Liver (tissue), 9 donors: Measurements from ENCODE around the gene MYO1B. TPM values are rescaled to one million over a fixed set of nuclear protein-coding genes. Genes with fewer than 3 reads are reported as not detected.

Experiments
- DNase-seq: peaks from one replicate; pipeline ENCODE4 v3.0.0-alpha.2; 2017; ENCODE audit warnings: low spot score
- H3K27ac ChIP-seq, 2 donors: one replicate each; pipeline ENCODE4 v1.7.0; 2013; ENCODE audit warnings: inconsistent platforms in 2 of 2, low read length in 2 of 2, control low read depth in 1 of 2, low read depth in 1 of 2, mild to moderate bottlenecking in 1 of 2
- H3K27me3 ChIP-seq, 4 donors: one replicate each; pipeline versions ENCODE4 v1.6.1 to v1.7.0; 2013; ENCODE audit warnings: low read length in 3 of 4, inconsistent platforms in 1 of 4, mild to moderate bottlenecking in 1 of 4, moderate library complexity in 1 of 4; ENCODE audit not compliant: control insufficient read depth in 4 of 4, insufficient read depth in 4 of 4
- H3K36me3 ChIP-seq, 4 donors: one replicate each; pipeline versions ENCODE4 v1.6.1 to v1.7.0; 2013; ENCODE audit warnings: low read length in 3 of 4, mild to moderate bottlenecking in 3 of 4, low read depth in 1 of 4, moderate library complexity in 1 of 4; ENCODE audit not compliant: control insufficient read depth in 4 of 4, insufficient read depth in 3 of 4
- H3K4me1 ChIP-seq, 4 donors: one replicate each; pipeline versions ENCODE4 v1.6.1 to v1.7.0; 2013; ENCODE audit warnings: low read length in 3 of 4, mild to moderate bottlenecking in 3 of 4, moderate library complexity in 1 of 4; ENCODE audit not compliant: control insufficient read depth in 4 of 4, insufficient read depth in 4 of 4
- H3K4me3 ChIP-seq, 3 donors: one replicate each; pipeline versions ENCODE4 v1.6.1 to v1.7.0; 2013; ENCODE audit warnings: low read length in 3 of 3, control low read depth in 1 of 3, low read depth in 1 of 3, mild to moderate bottlenecking in 1 of 3
- H3K9ac ChIP-seq, 2 donors: one replicate each; pipeline ENCODE4 v1.7.0; 2013; ENCODE audit warnings: low read length in 2 of 2, mild to moderate bottlenecking in 2 of 2, moderate library complexity in 2 of 2, control low read depth in 1 of 2, low read depth in 1 of 2
- H3K9me3 ChIP-seq, 4 donors: one replicate each; pipeline versions ENCODE4 v1.6.1 to v1.7.0; 2013; ENCODE audit warnings: low read length in 3 of 4; ENCODE audit not compliant: control insufficient read depth in 4 of 4
- EGR1 ChIP-seq, 2 donors: IDR thresholded peaks; 2 replicates each; pipeline ENCODE4 v1.6.1; 2016 to 2018; ENCODE audit warnings: antibody characterized with exemption in 2 of 2, low read depth in 2 of 2
- FOXA1 ChIP-seq: IDR thresholded peaks from 2 replicates; pipeline ENCODE4 v1.6.1; 2016; ENCODE audit warnings: antibody characterized with exemption
- FOXA2 ChIP-seq: IDR thresholded peaks from 2 replicates; pipeline ENCODE4 v1.6.1; 2016; ENCODE audit warnings: antibody characterized with exemption
- GABPA ChIP-seq, 2 donors: IDR thresholded peaks in 1 of 2; conservative IDR thresholded peaks in 1 of 2; 2 replicates each; pipeline ENCODE4 v1.6.1; 2016; ENCODE audit warnings: antibody characterized with exemption in 2 of 2, mild to moderate bottlenecking in 1 of 2, moderate library complexity in 1 of 2
- HNF4A ChIP-seq, 2 donors: conservative IDR thresholded peaks; 2 replicates each; pipeline ENCODE4 v1.6.1; 2016; ENCODE audit warnings: antibody characterized with exemption in 2 of 2, mild to moderate bottlenecking in 2 of 2
- HNF4G ChIP-seq: IDR thresholded peaks from 2 replicates; pipeline ENCODE4 v1.6.1; 2016; ENCODE audit warnings: antibody characterized with exemption
- JUND ChIP-seq, 2 donors: IDR thresholded peaks; 2 replicates each; pipeline ENCODE4 v1.6.1; 2016; ENCODE audit warnings: antibody characterized with exemption in 2 of 2
- NR2F2 ChIP-seq: IDR thresholded peaks from 2 replicates; pipeline ENCODE4 v1.6.1; 2016; ENCODE audit warnings: antibody characterized with exemption
- RAD21 ChIP-seq, 2 donors: IDR thresholded peaks; 2 replicates each; pipeline ENCODE4 v1.6.1; 2016; ENCODE audit warnings: antibody characterized with exemption in 2 of 2, mild to moderate bottlenecking in 2 of 2
- RXRA ChIP-seq, 2 donors: IDR thresholded peaks; 2 replicates each; pipeline ENCODE4 v1.6.1; 2017 to 2018; ENCODE audit warnings: antibody characterized with exemption in 2 of 2, mild to moderate bottlenecking in 1 of 2
- SP1 ChIP-seq: IDR thresholded peaks from 2 replicates; pipeline ENCODE4 v1.6.1; 2018; ENCODE audit warnings: antibody characterized with exemption, mild to moderate bottlenecking
- TAF1 ChIP-seq: conservative IDR thresholded peaks from 2 replicates; pipeline ENCODE4 v1.6.1; 2016; ENCODE audit warnings: antibody characterized with exemption, mild to moderate bottlenecking
- YY1 ChIP-seq: IDR thresholded peaks from 2 replicates; pipeline ENCODE4 v1.6.1; 2016; ENCODE audit warnings: antibody characterized with exemption, mild to moderate bottlenecking
- WGBS: extraction: QIAGEN DNeasy Blood & Tissue Kit; methylation state at CpG from one replicate; pipeline ENCODE4 v1.1.7; 2013; 5-methylcytosine and 5-hydroxymethylcytosine counted together
- polyA plus RNA-seq, 2 donors: library from polyadenylated mRNA; stranded (reverse) in 1 of 2; unstranded in 1 of 2; fragments of 200-250 nt in 1 of 2; fragments of >200 nt in 1 of 2; fragmentation: Nextera tagmentation in 1 of 2; extraction: Ambion mirVana in 1 of 2; gene quantifications; one replicate each; pipeline versions ENCODE4 v1.2.1 to v1.2.3, GENCODE V29; 2013 to 2015
- total RNA-seq, 2 donors: library from RNA; depleted of rRNA; stranded (reverse); fragments of >200 nt; gene quantifications; one replicate each; pipeline ENCODE4 v1.2.3, GENCODE V29; 2014
- TF ChIP-seq, protein P1 (sequence below): IDR thresholded peaks from 2 replicates; pipeline ENCODE4 v1.6.1; 2016; ENCODE audit warnings: antibody characterized with exemption
- TF ChIP-seq, protein P2 (sequence below): fragments of 150-350 bp; IDR thresholded peaks from 2 replicates; pipeline ENCODE4 v1.5.1; 2017; ENCODE audit warnings: improper control_type of control experiment, low read depth, low read length; ENCODE audit not compliant: missing input control
- TF ChIP-seq, protein P3 (sequence below): IDR thresholded peaks from 2 replicates; pipeline ENCODE4 v1.6.1; 2016; ENCODE audit warnings: antibody characterized with exemption
- TF ChIP-seq, protein P4 (sequence below): IDR thresholded peaks from 2 replicates; pipeline ENCODE4 v1.6.1; 2016; ENCODE audit warnings: antibody characterized with exemption
- donor health status: healthy.
- donor health status: healthy.
- donor health status: healthy.
- donor health status: healthy.
- donor health status: healthy.

The MYO1B gene
- total and polyA plus RNA-seq, 4 donors, result 66.5 to 434 (median 117) TPM

DNA sequence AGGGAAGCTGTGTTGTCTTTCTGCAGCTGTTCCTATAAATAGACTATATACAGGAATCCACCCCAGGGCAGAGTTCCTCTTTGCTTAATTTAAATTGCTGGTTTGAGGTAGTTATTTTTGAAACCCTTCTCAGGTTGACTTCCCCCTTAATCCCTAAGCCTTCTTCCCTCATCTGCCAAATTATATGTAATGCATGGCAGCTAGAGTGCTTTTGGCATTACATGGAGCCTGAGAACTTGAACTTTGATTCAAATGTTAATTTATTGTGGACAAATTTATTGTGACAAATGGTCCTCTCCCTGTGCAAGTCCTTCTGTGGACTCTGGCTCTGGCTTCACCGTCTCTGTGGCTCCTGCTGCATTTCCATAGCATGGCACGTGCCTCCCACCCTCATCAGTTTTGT is 29.2 kb downstream of the MYO1B start:
- peaks cover 13 to 59% (median 40%) of the 10 kb centered on the region in 4 donors for H3K4me1 ChIP-seq
- no peak overlapping the region for H3K27ac ChIP-seq
- WGBS, result 39% methylated on average over 2 of the region's 2 CpGs
- TF ChIP-seq HNF4A (conservative IDR thresholded peaks at IDR 0.05) (peak; percentile 44 to 54), RXRA (IDR thresholded peaks at IDR 0.05) (peak in 1 of 2 donors; percentile 11), GABPA (IDR thresholded peaks at IDR 0.05 in 1 of 2, conservative IDR thresholded peaks at IDR 0.05 in 1 of 2) (no peak)
- H3K27me3 ChIP-seq, result no peaks in the 10 kb centered on the region
- H3K9me3 ChIP-seq, result no peaks in the 10 kb centered on the region
- H3K36me3 ChIP-seq, result peaks cover 0 to 11% (median 4%) of the 10 kb centered on the region in 4 donors
- DNase-seq, result no peak
- H3K9ac ChIP-seq, result no peak overlapping the region
- no peak overlapping the region for H3K4me3 ChIP-seq

DNA sequence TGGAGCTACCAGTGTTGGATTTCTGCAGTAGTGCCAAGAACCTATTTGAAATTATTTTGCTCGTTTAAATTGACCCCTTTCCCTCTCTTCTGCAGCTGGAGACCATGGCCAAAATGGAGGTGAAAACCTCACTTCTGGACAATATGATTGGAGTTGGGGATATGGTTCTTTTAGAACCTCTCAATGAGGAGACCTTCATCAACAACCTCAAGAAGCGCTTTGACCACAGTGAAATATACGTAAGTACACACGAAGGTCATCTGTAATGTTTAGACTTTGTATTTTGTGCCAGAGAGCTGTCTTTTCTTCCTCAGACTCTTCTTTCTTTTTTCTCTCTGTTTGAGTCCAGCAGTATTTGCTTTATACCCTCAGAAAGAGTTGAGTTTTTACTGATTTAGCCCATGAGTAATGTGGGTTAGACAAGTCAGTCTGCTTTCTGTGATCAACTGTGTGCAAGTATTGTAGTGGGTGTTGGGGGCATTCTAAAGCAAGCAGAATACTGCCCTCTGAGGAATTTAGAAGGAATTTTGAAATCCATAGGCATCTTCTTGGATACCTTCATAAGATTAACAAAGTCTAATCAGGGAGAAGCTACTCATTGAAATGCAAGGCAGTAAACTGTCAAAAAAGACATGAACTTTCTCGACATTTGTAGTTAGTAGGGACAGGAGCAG is 31.7 kb downstream of the MYO1B start:
- peaks cover 2 to 15% (median 6%) of the 10 kb centered on the region in 4 donors for H3K36me3 ChIP-seq
- no peaks in the 10 kb centered on the region for H3K9me3 ChIP-seq
- H3K4me3 ChIP-seq, result no peak overlapping the region
- H3K9ac ChIP-seq, result no peak overlapping the region
- no peak for DNase-seq
- H3K27me3 ChIP-seq, result no peaks in the 10 kb centered on the region
- 81% methylated on average over 5 of the region's 5 CpGs for WGBS
- no peak overlapping the region for H3K27ac ChIP-seq
- H3K4me1 ChIP-seq, result peaks cover 27 to 60% (median 51%) of the 10 kb centered on the region in 4 donors
- TF ChIP-seq, protein P1, sequence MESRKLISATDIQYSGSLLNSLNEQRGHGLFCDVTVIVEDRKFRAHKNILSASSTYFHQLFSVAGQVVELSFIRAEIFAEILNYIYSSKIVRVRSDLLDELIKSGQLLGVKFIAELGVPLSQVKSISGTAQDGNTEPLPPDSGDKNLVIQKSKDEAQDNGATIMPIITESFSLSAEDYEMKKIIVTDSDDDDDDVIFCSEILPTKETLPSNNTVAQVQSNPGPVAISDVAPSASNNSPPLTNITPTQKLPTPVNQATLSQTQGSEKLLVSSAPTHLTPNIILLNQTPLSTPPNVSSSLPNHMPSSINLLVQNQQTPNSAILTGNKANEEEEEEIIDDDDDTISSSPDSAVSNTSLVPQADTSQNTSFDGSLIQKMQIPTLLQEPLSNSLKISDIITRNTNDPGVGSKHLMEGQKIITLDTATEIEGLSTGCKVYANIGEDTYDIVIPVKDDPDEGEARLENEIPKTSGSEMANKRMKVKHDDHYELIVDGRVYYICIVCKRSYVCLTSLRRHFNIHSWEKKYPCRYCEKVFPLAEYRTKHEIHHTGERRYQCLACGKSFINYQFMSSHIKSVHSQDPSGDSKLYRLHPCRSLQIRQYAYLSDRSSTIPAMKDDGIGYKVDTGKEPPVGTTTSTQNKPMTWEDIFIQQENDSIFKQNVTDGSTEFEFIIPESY, result no peak
- TF ChIP-seq RAD21 (IDR thresholded peaks at IDR 0.05) (no peak), HNF4A (conservative IDR thresholded peaks at IDR 0.05) (no peak), GABPA (IDR thresholded peaks at IDR 0.05 in 1 of 2, conservative IDR thresholded peaks at IDR 0.05 in 1 of 2) (no peak), HNF4G (no peak)

DNA sequence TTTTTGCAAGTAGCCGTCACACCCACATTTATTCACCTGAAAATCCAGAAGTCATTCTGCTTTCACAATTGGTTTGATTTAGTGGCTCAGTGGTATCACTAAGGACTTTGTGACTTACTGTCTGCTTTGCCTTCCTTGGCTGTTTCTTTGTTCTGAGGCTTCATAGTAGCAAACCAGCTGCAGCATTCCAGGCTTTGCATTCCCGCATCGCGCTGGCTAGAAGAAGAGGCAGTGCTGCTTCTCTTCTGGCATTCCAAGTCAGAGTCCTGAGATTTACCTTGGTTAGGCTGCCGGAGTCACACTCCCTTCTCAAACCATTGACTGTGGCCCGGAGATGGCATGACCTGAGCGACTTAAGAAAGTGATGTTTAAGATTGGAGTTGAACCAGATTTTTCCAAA is 35.1 kb downstream of the MYO1B start:
- H3K4me1 ChIP-seq, result peaks cover 19 to 43% (median 34%) of the 10 kb centered on the region in 4 donors
- peaks cover 2 to 18% (median 8%) of the 10 kb centered on the region in 4 donors for H3K36me3 ChIP-seq
- H3K9me3 ChIP-seq, result no peaks in the 10 kb centered on the region
- no peak overlapping the region for H3K27ac ChIP-seq
- TF ChIP-seq SP1 (no peak), HNF4A (conservative IDR thresholded peaks at IDR 0.05) (no peak), RXRA (IDR thresholded peaks at IDR 0.05) (no peak), TAF1 (no peak), FOXA1 (no peak), RAD21 (IDR thresholded peaks at IDR 0.05) (no peak), GABPA (IDR thresholded peaks at IDR 0.05 in 1 of 2, conservative IDR thresholded peaks at IDR 0.05 in 1 of 2) (no peak), FOXA2 (no peak), HNF4G (no peak), YY1 (no peak), JUND (IDR thresholded peaks at IDR 0.05) (no peak), NR2F2 (no peak), EGR1 (IDR thresholded peaks at IDR 0.05; ENCODE audit: low read depth in 2 of 2) (no peak)
- TF ChIP-seq, protein P1, result no peak
- TF ChIP-seq, protein P2, sequence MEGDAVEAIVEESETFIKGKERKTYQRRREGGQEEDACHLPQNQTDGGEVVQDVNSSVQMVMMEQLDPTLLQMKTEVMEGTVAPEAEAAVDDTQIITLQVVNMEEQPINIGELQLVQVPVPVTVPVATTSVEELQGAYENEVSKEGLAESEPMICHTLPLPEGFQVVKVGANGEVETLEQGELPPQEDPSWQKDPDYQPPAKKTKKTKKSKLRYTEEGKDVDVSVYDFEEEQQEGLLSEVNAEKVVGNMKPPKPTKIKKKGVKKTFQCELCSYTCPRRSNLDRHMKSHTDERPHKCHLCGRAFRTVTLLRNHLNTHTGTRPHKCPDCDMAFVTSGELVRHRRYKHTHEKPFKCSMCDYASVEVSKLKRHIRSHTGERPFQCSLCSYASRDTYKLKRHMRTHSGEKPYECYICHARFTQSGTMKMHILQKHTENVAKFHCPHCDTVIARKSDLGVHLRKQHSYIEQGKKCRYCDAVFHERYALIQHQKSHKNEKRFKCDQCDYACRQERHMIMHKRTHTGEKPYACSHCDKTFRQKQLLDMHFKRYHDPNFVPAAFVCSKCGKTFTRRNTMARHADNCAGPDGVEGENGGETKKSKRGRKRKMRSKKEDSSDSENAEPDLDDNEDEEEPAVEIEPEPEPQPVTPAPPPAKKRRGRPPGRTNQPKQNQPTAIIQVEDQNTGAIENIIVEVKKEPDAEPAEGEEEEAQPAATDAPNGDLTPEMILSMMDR, result no peak
- TF ChIP-seq, protein P3, sequence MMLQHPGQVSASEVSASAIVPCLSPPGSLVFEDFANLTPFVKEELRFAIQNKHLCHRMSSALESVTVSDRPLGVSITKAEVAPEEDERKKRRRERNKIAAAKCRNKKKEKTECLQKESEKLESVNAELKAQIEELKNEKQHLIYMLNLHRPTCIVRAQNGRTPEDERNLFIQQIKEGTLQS, result no peak
- TF ChIP-seq, protein P4, sequence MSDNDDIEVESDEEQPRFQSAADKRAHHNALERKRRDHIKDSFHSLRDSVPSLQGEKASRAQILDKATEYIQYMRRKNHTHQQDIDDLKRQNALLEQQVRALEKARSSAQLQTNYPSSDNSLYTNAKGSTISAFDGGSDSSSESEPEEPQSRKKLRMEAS, result no peak
- DNase-seq, result no peak
- no peaks in the 10 kb centered on the region for H3K27me3 ChIP-seq
- H3K4me3 ChIP-seq, result no peak overlapping the region
- H3K9ac ChIP-seq, result no peak overlapping the region
- 94% methylated on average over 7 of the region's 7 CpGs for WGBS
